H1 (cell line): Measurements from ENCODE around the gene RPL19. TPM values are rescaled to one million over a fixed set of nuclear protein-coding genes. Genes with fewer than 3 reads are reported as not detected.

Source experiments
- CTCF ChIA-PET: fragments of 300-600 bp; sonication (Branson Sonifier 250); formaldehyde crosslinking; loops from one replicate; lab custom pipeline; 2021; ENCODE audit not compliant: partially characterized antibody; lab: Charles Lee
- POLR2A ChIA-PET: fragments of 300-600 bp; sonication (Branson Sonifier 250); formaldehyde crosslinking; loops from one replicate; lab custom pipeline; 2021; ENCODE audit warnings: inconsistent platforms; ENCODE audit not compliant: partially characterized antibody; lab: Charles Lee
- DNase-seq, 2 experiments: peaks; one replicate each; pipeline versions ENCODE4 v3.0.0 to v3.0.0-alpha.2; 2010 to 2022; ENCODE audit warnings: low spot score in 2 of 2, low read depth in 1 of 2, mixed read lengths in 1 of 2
- FAIRE-seq: peaks from 2 replicates; lab custom pipeline; 2011; peaks lifted over from hg19 to GRCh38; lab: Jason Lieb, UNC
- H2AFZ ChIP-seq: 2 replicates; pipeline ENCODE4 v1.8.1; 2012; ENCODE audit warnings: low read length, inconsistent platforms
- H2AK5ac ChIP-seq: 2 replicates; pipeline ENCODE4 v1.6.1; 2013; ENCODE audit warnings: low read depth, low read length
- H2BK120ac ChIP-seq: replicated peaks from 2 replicates; pipeline ENCODE3; 2013; ENCODE audit warnings: low read depth, low read length, inconsistent platforms
- H2BK12ac ChIP-seq: 2 replicates; pipeline ENCODE4 v1.6.1; 2013; ENCODE audit warnings: low read depth, low read length
- H2BK15ac ChIP-seq: 2 replicates; pipeline ENCODE4 v1.6.1; 2013; ENCODE audit warnings: low read length
- H2BK20ac ChIP-seq: 2 replicates; pipeline ENCODE4 v1.6.1; 2013; ENCODE audit warnings: low read length
- H2BK5ac ChIP-seq: 2 replicates; pipeline ENCODE4 v1.6.1; 2013; ENCODE audit warnings: low read depth, low read length
- H3K14ac ChIP-seq: 2 replicates; pipeline ENCODE4 v1.6.1; 2013; ENCODE audit warnings: inconsistent platforms; ENCODE audit not compliant: insufficient read length
- H3K18ac ChIP-seq: 2 replicates; pipeline ENCODE4 v1.6.1; 2013; ENCODE audit warnings: low read length; ENCODE audit errors: extremely low read depth
- H3K23ac ChIP-seq: 2 replicates; pipeline ENCODE4 v1.6.1; 2013; ENCODE audit warnings: inconsistent platforms; ENCODE audit not compliant: insufficient read length
- H3K23me2 ChIP-seq: 2 replicates; pipeline ENCODE4 v1.6.1; 2013; ENCODE audit warnings: low read depth, low read length
- H3K27ac ChIP-seq: 2 replicates; pipeline ENCODE4 v1.6.1; 2011; ENCODE audit warnings: low read depth, low read length, inconsistent platforms
- H3K27me3 ChIP-seq, 4 experiments: replicated peaks in 1 of 4; 1 replicate in 1 of 4; 2 replicates in 3 of 4; pipeline versions ENCODE4 v1.6.1 to v1.8.1; 2011 to 2013; ENCODE audit warnings: low read length in 3 of 4, mild to moderate bottlenecking in 3 of 4, inconsistent platforms in 2 of 4, mixed read lengths in 2 of 4, moderate library complexity in 1 of 4; ENCODE audit not compliant: control insufficient read depth in 3 of 4, insufficient read depth in 3 of 4; ENCODE audit errors: extremely low read depth in 1 of 4
- H3K36me3 ChIP-seq, 4 experiments: 2 replicates each; pipeline versions ENCODE4 v1.6.1 to v1.8.1; 2011 to 2013; ENCODE audit warnings: mild to moderate bottlenecking in 4 of 4, low read length in 3 of 4, moderate library complexity in 2 of 4, control low read depth in 1 of 4, inconsistent platforms in 1 of 4; ENCODE audit not compliant: insufficient read depth in 4 of 4, control insufficient read depth in 2 of 4
- H3K4ac ChIP-seq: replicated peaks from 2 replicates; pipeline ENCODE3; 2013; ENCODE audit warnings: low read length, low read depth, mixed read lengths, inconsistent platforms; ENCODE audit not compliant: insufficient read length
- H3K4me1 ChIP-seq, 4 experiments: replicated peaks in 1 of 4; 1 replicate in 1 of 4; 2 replicates in 3 of 4; pipeline versions ENCODE4 v1.6.1 to v1.8.1; 2011 to 2013; ENCODE audit warnings: low read length in 3 of 4, inconsistent platforms in 2 of 4, mixed read lengths in 1 of 4; ENCODE audit not compliant: insufficient read depth in 4 of 4, control insufficient read depth in 3 of 4
- H3K4me2 ChIP-seq, 2 experiments: 2 replicates each; pipeline versions ENCODE4 v1.6.1 to v1.8.1; 2011 to 2013; ENCODE audit warnings: low read depth in 2 of 2, low read length in 2 of 2, control low read depth in 1 of 2, inconsistent platforms in 1 of 2, mild to moderate bottlenecking in 1 of 2; ENCODE audit not compliant: insufficient read depth in 1 of 2
- H3K4me3 ChIP-seq, 4 experiments: fragments of 200-600, 300-600 bp in 1 of 4; sonication (generic), shearing (Covaris generic), sonication (Bioruptor Twin) in 1 of 4; 2 replicates each; pipeline versions ENCODE4 v1.5.1 to v1.8.1; 2011 to 2016; ENCODE audit warnings: low read length in 4 of 4, low read depth in 3 of 4, control low read depth in 2 of 4, inconsistent platforms in 2 of 4, mild to moderate bottlenecking in 2 of 4, mixed read lengths in 1 of 4, moderate library complexity in 1 of 4; ENCODE audit not compliant: insufficient read depth in 2 of 4; ENCODE audit errors: extremely low read depth in 1 of 4
- H3K56ac ChIP-seq: replicated peaks from 2 replicates; pipeline ENCODE3; 2013; ENCODE audit warnings: low read depth, mild to moderate bottlenecking, mixed read lengths, low read length, inconsistent platforms; ENCODE audit not compliant: insufficient read length
- H3K79me1 ChIP-seq: 2 replicates; pipeline ENCODE4 v1.6.1; 2013; ENCODE audit warnings: low read depth, low read length, control low read depth
- H3K79me2 ChIP-seq, 2 experiments: 2 replicates each; pipeline versions ENCODE4 v1.6.1 to v1.8.1; 2012 to 2013; ENCODE audit warnings: low read length in 2 of 2, mild to moderate bottlenecking in 2 of 2, inconsistent platforms in 1 of 2; ENCODE audit not compliant: insufficient read depth in 2 of 2, control insufficient read depth in 1 of 2
- H3K9ac ChIP-seq, 4 experiments: replicated peaks in 1 of 4; 1 replicate in 1 of 4; 2 replicates in 3 of 4; pipeline versions ENCODE4 v1.6.1 to v1.8.1; 2011 to 2013; ENCODE audit warnings: low read depth in 3 of 4, low read length in 3 of 4, control low read depth in 2 of 4, mild to moderate bottlenecking in 2 of 4, moderate library complexity in 2 of 4, inconsistent platforms in 1 of 4; ENCODE audit errors: extremely low read depth in 1 of 4
- H3K9me3 ChIP-seq, 2 experiments: 2 replicates each; pipeline versions ENCODE4 v1.6.1 to v1.8.1; 2012 to 2013; ENCODE audit warnings: mild to moderate bottlenecking in 2 of 2, moderate library complexity in 2 of 2, control low read depth in 1 of 2, inconsistent platforms in 1 of 2, low read depth in 1 of 2, low read length in 1 of 2, mixed read lengths in 1 of 2; ENCODE audit not compliant: insufficient read depth in 2 of 2
- H4K20me1 ChIP-seq, 2 experiments: replicated peaks in 1 of 2; 2 replicates each; pipeline versions ENCODE3 to v1.8.1; 2011 to 2013; ENCODE audit warnings: inconsistent platforms in 2 of 2, low read length in 2 of 2, mild to moderate bottlenecking in 1 of 2; ENCODE audit not compliant: insufficient read depth in 2 of 2, control insufficient read depth in 1 of 2
- H4K5ac ChIP-seq: 2 replicates; pipeline ENCODE4 v1.6.1; 2013; ENCODE audit warnings: low read length, low read depth, mixed read lengths, inconsistent platforms; ENCODE audit not compliant: insufficient read length
- H4K8ac ChIP-seq: 2 replicates; pipeline ENCODE4 v1.8.0; 2013; ENCODE audit warnings: mild to moderate bottlenecking, moderate library complexity, low read length, inconsistent platforms; ENCODE audit not compliant: insufficient read depth; ENCODE audit errors: extremely low read depth
- H4K91ac ChIP-seq: replicated peaks from 2 replicates; pipeline ENCODE3; 2013; ENCODE audit warnings: low read length, mixed read lengths, inconsistent platforms; ENCODE audit not compliant: insufficient read length
- BCL11A ChIP-seq, 2 experiments: IDR thresholded peaks; one replicate each; pipeline ENCODE4 v1.6.1; 2011; ENCODE audit warnings: low read depth in 2 of 2, low read length in 2 of 2, mild to moderate bottlenecking in 2 of 2
- CBX5 ChIP-seq: fragments of 300-800, 300-1000 bp; sonication (generic); IDR thresholded peaks from 2 replicates; pipeline ENCODE4 v1.7.1; 2016; ENCODE audit warnings: antibody characterized with exemption, low read length, low read depth
- EGR1 ChIP-seq: IDR thresholded peaks from 2 replicates; pipeline ENCODE4 v1.6.1; 2011; ENCODE audit warnings: low read depth, low read length, borderline replicate concordance
- HDAC6 ChIP-seq: IDR thresholded peaks from one replicate; pipeline ENCODE4 v1.7.1; 2012; ENCODE audit warnings: low read depth, mild to moderate bottlenecking, inconsistent platforms, low read length, moderate library complexity
- JUN ChIP-seq: IDR thresholded peaks from 2 replicates; pipeline ENCODE4 v1.6.1; 2011; ENCODE audit warnings: low read depth, mild to moderate bottlenecking, improper control_type of control experiment, low read length
- RNF2 ChIP-seq: fragments of 200-900, 300-1000 bp; sonication (generic); IDR thresholded peaks from 2 replicates; pipeline ENCODE4 v1.7.1; 2016; ENCODE audit warnings: borderline replicate concordance, low read depth, mild to moderate bottlenecking, antibody characterized with exemption, low read length; ENCODE audit not compliant: poor library complexity, severe bottlenecking; ENCODE audit errors: missing control alignments
- RXRA ChIP-seq: IDR thresholded peaks from 2 replicates; pipeline ENCODE4 v1.6.1; 2011; ENCODE audit warnings: low read depth, mild to moderate bottlenecking, low read length, moderate library complexity; ENCODE audit not compliant: insufficient read depth
- SIRT6 ChIP-seq: IDR thresholded peaks from one replicate; pipeline ENCODE4 v1.7.1; 2012; ENCODE audit warnings: low read length, inconsistent platforms
- SIX5 ChIP-seq: IDR thresholded peaks from 2 replicates; pipeline ENCODE4 v1.6.1; 2011; ENCODE audit warnings: mild to moderate bottlenecking, low read depth, low read length
- SP4 ChIP-seq: IDR thresholded peaks from 2 replicates; pipeline ENCODE4 v1.6.1; 2012; ENCODE audit warnings: low read length, inconsistent platforms
- SUZ12 ChIP-seq: fragments of 200-600 bp; sonication (generic); IDR thresholded peaks from 2 replicates; pipeline ENCODE4 v1.6.1; 2012; ENCODE audit warnings: mild to moderate bottlenecking, inconsistent platforms, low read length, moderate library complexity, mixed read lengths
- TAF1 ChIP-seq: IDR thresholded peaks from 2 replicates; pipeline ENCODE4 v1.6.1; 2011; ENCODE audit warnings: mild to moderate bottlenecking, low read depth, low read length
- WGBS, 2 experiments: shearing (Covaris generic) in 1 of 2; methylation state at CpG; one replicate each; pipeline versions ENCODE4 v1.1.6 to v1.1.7; 2013 to 2015; ENCODE audit warnings: low lambda C conversion rate in 2 of 2, mixed read lengths in 2 of 2, inconsistent platforms in 1 of 2, low coverage in 1 of 2, missing lambda C conversion rate in 1 of 2; ENCODE audit not compliant: insufficient replicate concordance in 2 of 2, insufficient coverage in 1 of 2, insufficient read length in 1 of 2; ENCODE audit errors: extremely low coverage in 1 of 2, missing lambda C conversion rate in 1 of 2; 5-methylcytosine and 5-hydroxymethylcytosine counted together
- polyA plus RNA-seq, 7 experiments: library from polyadenylated mRNA; depleted of rRNA in 3 of 7; stranded (reverse) in 5 of 7; unstranded in 2 of 7; fragments of >200 nt in 5 of 7; fragments of 200-250 nt in 2 of 7; gene quantifications; 1 replicate in 5 of 7; 2 replicates in 1 of 7; 4 replicates in 1 of 7; pipeline versions ENCODE4 v1.2.1 to v1.2.3, GENCODE V29; 2011 to 2013; ENCODE audit warnings: missing spikeins in 2 of 7, mixed read lengths in 2 of 7
- total RNA-seq: library from RNA; stranded (reverse); fragmentation: NEBNext Ultra II Directional; extraction: Animal tissue kit (Norgen Biotek cat#: 25700); gene quantifications from 2 replicates; pipeline ENCODE4 v1.2.1, GENCODE V29; 2021
- TF ChIP-seq, protein P1 (sequence below): IDR thresholded peaks from 2 replicates; pipeline ENCODE4 v1.6.1; 2012; ENCODE audit warnings: low read length, inconsistent platforms

RPL19 gene
- total and polyA plus RNA-seq, 2 of the 8 experiments (the other 6 are each of a cell fraction or from before 2014, with no cell fraction given) = 2,108 to 2,182 TPM

DNA sequence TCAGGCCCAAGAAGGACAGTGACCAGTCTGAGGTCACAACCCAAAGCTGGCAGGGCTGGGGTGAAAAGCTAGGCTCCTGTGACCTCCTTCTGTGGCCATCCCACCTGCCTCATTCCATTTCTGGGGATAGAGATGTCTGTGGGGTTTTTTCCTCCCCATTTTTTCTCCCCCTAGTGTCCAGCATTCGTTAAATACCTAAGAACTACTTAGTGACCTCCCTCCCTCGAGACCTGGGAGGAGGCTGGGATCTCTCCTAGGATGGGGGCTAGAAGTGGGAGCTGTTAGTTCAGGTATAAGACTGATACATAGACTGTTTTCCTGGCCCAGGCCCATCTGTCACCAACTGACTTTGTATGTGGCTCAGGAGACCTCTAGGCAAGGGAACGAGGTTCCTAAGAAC, 46.2 kb downstream of the RPL19 start:
- no peak overlapping the region for H2AFZ ChIP-seq
- no peaks in the 10 kb centered on the region; the same call in 1 of the 2 replicates for H3K23me2 ChIP-seq
- no peaks in the 10 kb centered on the region for H3K27me3 ChIP-seq
- no peak overlapping the region for H3K4me3 ChIP-seq
- H4K20me1 ChIP-seq = no peaks in the 10 kb centered on the region
- H3K36me3 ChIP-seq = no peaks in the 10 kb centered on the region
- H3K56ac ChIP-seq = no peak overlapping the region
- 70% methylated on average over 3 of the region's 3 CpGs; no CpG with 5 or more reads in 1 of the 2 experiments for WGBS, 2 experiments
- H4K5ac ChIP-seq = no peak overlapping the region
- H3K79me2 ChIP-seq = no peaks in the 10 kb centered on the region
- no peak overlapping the region for H4K91ac ChIP-seq
- H3K9ac ChIP-seq = no peak overlapping the region
- H3K79me1 ChIP-seq = no peaks in the 10 kb centered on the region
- H2BK12ac ChIP-seq = no peak overlapping the region
- peaks cover 0 to 8% (median 5%) of the 10 kb centered on the region in 4 experiments; a peak in 6 of 7 replicates for H3K4me1 ChIP-seq
- H3K4ac ChIP-seq = no peak overlapping the region
- FAIRE-seq (no peak), DNase-seq (no peak)
- H2BK15ac ChIP-seq = no peak overlapping the region
- H3K27ac ChIP-seq = no peak overlapping the region
- POLR2A ChIA-PET = interaction anchor here (2.7 to 9.0 kb wide), 2 partner anchors 40 to 46 kb away, joined by 24 to 113 read pairs; partner anchors contain the start of gene RPL19
- H4K8ac ChIP-seq = no peak overlapping the region
- no peak overlapping the region for H2AK5ac ChIP-seq
- H3K23ac ChIP-seq = no peak overlapping the region
- H3K4me2 ChIP-seq = no peak overlapping the region
- no peak overlapping the region for H2BK5ac ChIP-seq
- no peak overlapping the region for H3K14ac ChIP-seq
- no peak overlapping the region for H2BK120ac ChIP-seq
- CTCF ChIA-PET = interaction anchor here (0.9 to 22.6 kb wide), 12 partner anchors 4 to 263 kb away, joined by 3 to 982 read pairs (median 10); partner anchors contain the start of genes ARL5C and RPL19
- no peak overlapping the region for H3K18ac ChIP-seq
- H3K9me3 ChIP-seq = no peaks in the 10 kb centered on the region
- no peak overlapping the region for H2BK20ac ChIP-seq
- TF ChIP-seq BCL11A (IDR thresholded peaks at IDR 0.05; ENCODE audit: low read depth in 2 of 2, low read length in 2 of 2) (no peak), SUZ12 (no peak), EGR1 (no peak), TAF1 (no peak), JUN (no peak), CBX5 (no peak), SIRT6 (no peak), HDAC6 (no peak), SP4 (no peak), RXRA (no peak), SIX5 (no peak), RNF2 (no peak)
- TF ChIP-seq, protein P1, sequence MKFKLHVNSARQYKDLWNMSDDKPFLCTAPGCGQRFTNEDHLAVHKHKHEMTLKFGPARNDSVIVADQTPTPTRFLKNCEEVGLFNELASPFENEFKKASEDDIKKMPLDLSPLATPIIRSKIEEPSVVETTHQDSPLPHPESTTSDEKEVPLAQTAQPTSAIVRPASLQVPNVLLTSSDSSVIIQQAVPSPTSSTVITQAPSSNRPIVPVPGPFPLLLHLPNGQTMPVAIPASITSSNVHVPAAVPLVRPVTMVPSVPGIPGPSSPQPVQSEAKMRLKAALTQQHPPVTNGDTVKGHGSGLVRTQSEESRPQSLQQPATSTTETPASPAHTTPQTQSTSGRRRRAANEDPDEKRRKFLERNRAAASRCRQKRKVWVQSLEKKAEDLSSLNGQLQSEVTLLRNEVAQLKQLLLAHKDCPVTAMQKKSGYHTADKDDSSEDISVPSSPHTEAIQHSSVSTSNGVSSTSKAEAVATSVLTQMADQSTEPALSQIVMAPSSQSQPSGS = no peak
